DND-41 (cell line): Measurements from ENCODE around the gene SOD3.

Experiments used
- ATAC-seq: fragments of 200-7000 bp; cut with Tn5 transposase; 3 replicates; pipeline ENCODE4 v1.9.1; 2021; ENCODE audit warnings: low read depth; ENCODE audit not compliant: insufficient read depth
- DNase-seq: peaks from one replicate; pipeline ENCODE4 v3.0.0-alpha.2; 2020
- H2AFZ ChIP-seq: 2 replicates; pipeline ENCODE4 v1.6.0; 2012; ENCODE audit warnings: low read depth, low read length
- H3K27ac ChIP-seq: 2 replicates; pipeline ENCODE4 v1.5.1; 2012; ENCODE audit warnings: low read length, inconsistent platforms
- H3K27me3 ChIP-seq: fragments of 200-600 bp; sonication (generic); 2 replicates; pipeline ENCODE4 v1.6.0; 2012; ENCODE audit warnings: low read length, mild to moderate bottlenecking, inconsistent platforms; ENCODE audit not compliant: insufficient read depth, poor library complexity
- H3K36me3 ChIP-seq: 2 replicates; pipeline ENCODE4 v1.5.1; 2012; ENCODE audit warnings: low read length, inconsistent platforms; ENCODE audit not compliant: insufficient read depth
- H3K4me1 ChIP-seq: 2 replicates; pipeline ENCODE4 v1.5.1; 2012; ENCODE audit warnings: mild to moderate bottlenecking, low read length; ENCODE audit not compliant: insufficient read depth
- H3K4me2 ChIP-seq: 2 replicates; pipeline ENCODE4 v1.6.0; 2012; ENCODE audit warnings: mild to moderate bottlenecking, moderate library complexity, low read length, inconsistent platforms; ENCODE audit not compliant: insufficient read depth
- H3K4me3 ChIP-seq, 2 experiments: fragments of 200-600 bp in 1 of 2; shearing (Covaris generic) in 1 of 2; 2 replicates each; pipeline ENCODE4 v1.5.1; 2012 to 2016; ENCODE audit warnings: inconsistent platforms in 2 of 2, low read length in 2 of 2, mild to moderate bottlenecking in 2 of 2, low read depth in 1 of 2, moderate library complexity in 1 of 2
- H3K79me2 ChIP-seq: 2 replicates; pipeline ENCODE4 v1.6.0; 2012; ENCODE audit warnings: low read length, inconsistent platforms; ENCODE audit not compliant: insufficient read depth
- H3K9ac ChIP-seq: 2 replicates; pipeline ENCODE4 v1.6.0; 2012; ENCODE audit warnings: low read depth, mild to moderate bottlenecking, inconsistent platforms, low read length, moderate library complexity
- H3K9me3 ChIP-seq: 2 replicates; pipeline ENCODE4 v1.5.1; 2012; ENCODE audit warnings: low read length, moderate library complexity, mild to moderate bottlenecking, inconsistent platforms; ENCODE audit not compliant: insufficient read depth, severe bottlenecking
- H4K20me1 ChIP-seq: 2 replicates; pipeline ENCODE4 v1.6.0; 2012; ENCODE audit warnings: low read length; ENCODE audit not compliant: insufficient read depth
- EZH2 ChIP-seq: IDR thresholded peaks from 3 replicates; pipeline ENCODE4 v1.6.1; 2012; ENCODE audit warnings: borderline replicate concordance, low read depth, mild to moderate bottlenecking, moderate library complexity, low read length, inconsistent platforms; ENCODE audit not compliant: severe bottlenecking
- TF ChIP-seq, protein P1 (sequence below): IDR thresholded peaks from 2 replicates; pipeline ENCODE4 v1.5.1; 2012; ENCODE audit warnings: borderline replicate concordance, low read length, moderate library complexity, mild to moderate bottlenecking; ENCODE audit not compliant: poor library complexity, severe bottlenecking; ENCODE audit errors: extremely low read depth

The SOD3 gene

DNA sequence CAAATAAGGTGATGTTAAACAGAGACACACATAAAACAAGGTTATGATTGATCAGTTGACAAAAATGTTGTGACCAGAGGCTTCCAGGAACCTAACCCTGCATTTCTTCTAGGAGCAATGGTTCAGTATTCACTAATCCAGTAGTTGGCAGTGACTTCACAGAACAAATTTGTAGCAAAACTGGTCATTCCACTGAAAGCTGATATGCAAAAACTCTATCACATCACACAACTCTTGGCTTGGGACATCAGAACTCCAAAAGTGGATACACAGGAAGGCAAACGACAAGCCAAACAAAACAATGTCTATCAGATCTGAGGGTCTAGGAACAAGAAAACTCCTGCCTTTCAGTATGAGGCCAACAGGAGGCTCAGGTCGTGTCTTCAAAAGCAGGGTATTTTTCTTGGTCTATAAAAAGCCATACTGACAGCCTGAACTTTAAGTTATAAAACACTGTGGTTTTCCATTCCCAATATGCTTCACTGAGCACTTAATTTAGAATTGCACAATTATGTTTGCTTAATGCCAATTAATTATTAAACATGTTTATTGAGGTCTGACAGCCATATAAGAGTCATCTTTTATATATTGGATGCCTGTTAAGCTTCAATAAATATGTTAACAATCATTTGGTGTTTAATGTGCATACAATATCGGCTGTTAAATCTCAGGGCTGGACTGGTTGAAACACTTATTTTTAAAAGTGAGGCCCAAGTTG lies 45.6 kb downstream of the SOD3 start:
- no peaks in the 10 kb centered on the region for H3K9me3 ChIP-seq
- TF ChIP-seq, protein P1, sequence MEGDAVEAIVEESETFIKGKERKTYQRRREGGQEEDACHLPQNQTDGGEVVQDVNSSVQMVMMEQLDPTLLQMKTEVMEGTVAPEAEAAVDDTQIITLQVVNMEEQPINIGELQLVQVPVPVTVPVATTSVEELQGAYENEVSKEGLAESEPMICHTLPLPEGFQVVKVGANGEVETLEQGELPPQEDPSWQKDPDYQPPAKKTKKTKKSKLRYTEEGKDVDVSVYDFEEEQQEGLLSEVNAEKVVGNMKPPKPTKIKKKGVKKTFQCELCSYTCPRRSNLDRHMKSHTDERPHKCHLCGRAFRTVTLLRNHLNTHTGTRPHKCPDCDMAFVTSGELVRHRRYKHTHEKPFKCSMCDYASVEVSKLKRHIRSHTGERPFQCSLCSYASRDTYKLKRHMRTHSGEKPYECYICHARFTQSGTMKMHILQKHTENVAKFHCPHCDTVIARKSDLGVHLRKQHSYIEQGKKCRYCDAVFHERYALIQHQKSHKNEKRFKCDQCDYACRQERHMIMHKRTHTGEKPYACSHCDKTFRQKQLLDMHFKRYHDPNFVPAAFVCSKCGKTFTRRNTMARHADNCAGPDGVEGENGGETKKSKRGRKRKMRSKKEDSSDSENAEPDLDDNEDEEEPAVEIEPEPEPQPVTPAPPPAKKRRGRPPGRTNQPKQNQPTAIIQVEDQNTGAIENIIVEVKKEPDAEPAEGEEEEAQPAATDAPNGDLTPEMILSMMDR = no peak
- no peak for TF ChIP-seq EZH2
- H3K79me2 ChIP-seq = no peaks in the 10 kb centered on the region
- H2AFZ ChIP-seq = no peak overlapping the region
- no peaks in the 10 kb centered on the region; the same call in 1 of the 2 replicates for H4K20me1 ChIP-seq
- no peaks in the 10 kb centered on the region for H3K4me1 ChIP-seq
- H3K9ac ChIP-seq = no peak overlapping the region
- no peaks in the 10 kb centered on the region for H3K27me3 ChIP-seq
- no peak overlapping the region for H3K4me3 ChIP-seq
- no peak overlapping the region for H3K4me2 ChIP-seq
- no peak overlapping the region for H3K27ac ChIP-seq
- ATAC-seq (no peak), DNase-seq (no peak)
- H3K36me3 ChIP-seq = no peaks in the 10 kb centered on the region

DNA sequence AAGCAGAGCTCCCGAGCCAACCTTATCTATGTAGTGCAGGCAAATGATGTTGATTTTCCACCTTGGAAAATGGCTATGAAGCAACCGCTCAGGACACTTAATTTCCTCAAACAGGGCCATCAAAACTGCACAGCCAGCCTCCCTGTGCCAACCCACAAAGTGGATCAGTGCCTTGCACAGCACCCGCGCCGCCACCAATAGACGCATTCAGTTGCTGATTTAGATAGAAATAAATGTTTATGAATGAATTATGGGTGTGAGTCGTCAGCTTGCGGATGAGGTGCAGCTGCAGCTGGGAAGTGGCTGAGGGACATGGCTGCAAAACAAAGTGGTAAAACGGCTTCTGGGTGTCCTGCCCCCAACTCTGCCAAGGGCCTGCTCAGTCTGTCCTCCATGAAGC lies 47.0 kb downstream of the SOD3 start:
- H2AFZ ChIP-seq = no peak overlapping the region
- no peaks in the 10 kb centered on the region for H3K27me3 ChIP-seq
- DNase-seq (no peak), ATAC-seq (no peak)
- no peak overlapping the region for H3K4me2 ChIP-seq
- H3K79me2 ChIP-seq = no peaks in the 10 kb centered on the region
- H3K9me3 ChIP-seq = no peaks in the 10 kb centered on the region
- TF ChIP-seq, protein P1 = no peak
- no peak for TF ChIP-seq EZH2
- no peaks in the 10 kb centered on the region for H3K4me1 ChIP-seq
- H3K4me3 ChIP-seq = no peak overlapping the region
- H3K27ac ChIP-seq = no peak overlapping the region
- no peak overlapping the region for H3K9ac ChIP-seq
- no peaks in the 10 kb centered on the region for H3K36me3 ChIP-seq
- H4K20me1 ChIP-seq = no peaks in the 10 kb centered on the region; the same call in 1 of the 2 replicates

DNA sequence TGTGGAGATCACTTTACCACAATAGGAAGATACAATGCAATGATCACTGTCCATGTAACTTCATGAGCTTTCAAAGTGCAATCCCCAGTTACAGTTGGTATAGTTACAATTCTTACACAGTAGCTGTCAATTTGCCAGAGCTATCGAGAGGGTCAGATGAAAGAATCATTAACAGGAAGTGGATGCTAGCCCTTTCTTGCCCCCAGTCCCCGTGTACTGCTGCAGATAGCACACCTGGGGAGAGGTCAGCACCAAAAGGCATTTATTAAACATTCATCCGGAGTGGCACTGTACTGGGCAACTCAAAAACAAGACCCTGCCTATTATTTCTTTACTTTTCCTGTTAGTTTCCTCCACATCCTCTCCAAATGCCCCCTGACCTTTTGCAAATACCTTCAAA lies 47.7 kb downstream of the SOD3 start:
- Histone ChIP-seq H3K36me3 (no peaks in the 10 kb centered on the region), H3K27ac (no peak overlapping the region), H3K4me3 (no peak overlapping the region), H3K4me1 (no peaks in the 10 kb centered on the region), H3K9ac (no peak overlapping the region), H4K20me1 (no peaks in the 10 kb centered on the region), H3K9me3 (no peaks in the 10 kb centered on the region), H3K4me2 (no peak overlapping the region), H2AFZ (no peak overlapping the region), H3K27me3 (no peaks in the 10 kb centered on the region), H3K79me2 (no peaks in the 10 kb centered on the region)
- ATAC-seq (no peak), DNase-seq (no peak)
- no peak for TF ChIP-seq EZH2
- TF ChIP-seq, protein P1 = no peak

DNA sequence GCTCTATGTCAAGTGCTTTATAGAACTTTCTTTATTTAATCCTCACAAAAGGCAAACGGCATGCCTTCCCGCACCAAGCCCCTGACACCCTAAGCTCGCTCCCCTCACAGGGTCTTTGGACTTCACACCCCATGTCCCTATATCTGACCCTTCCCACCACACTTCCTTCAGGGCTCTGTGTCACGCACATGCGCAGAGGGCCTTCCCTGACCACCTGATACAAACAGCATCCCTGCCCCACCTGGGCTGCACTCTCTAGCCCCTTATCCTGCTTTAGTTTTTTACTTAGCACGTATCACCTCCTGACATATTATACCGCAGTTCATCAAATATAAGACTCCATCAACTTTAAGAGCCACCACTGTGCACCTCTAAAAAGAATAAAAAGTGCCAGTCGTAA lies 49.8 kb downstream of the SOD3 start:
- Histone ChIP-seq H3K27ac (no peak overlapping the region), H3K9ac (no peak overlapping the region), H3K4me1 (no peaks in the 10 kb centered on the region), H3K36me3 (no peaks in the 10 kb centered on the region), H2AFZ (no peak overlapping the region), H3K9me3 (no peaks in the 10 kb centered on the region), H3K27me3 (no peaks in the 10 kb centered on the region), H3K79me2 (no peaks in the 10 kb centered on the region), H3K4me2 (no peak overlapping the region), H4K20me1 (no peaks in the 10 kb centered on the region), H3K4me3 (no peak overlapping the region)
- ATAC-seq (no peak), DNase-seq (no peak)
- TF ChIP-seq, protein P1 = no peak
- no peak for TF ChIP-seq EZH2
